WTC11 (cell line): ENCODE results near the gene CCSER1. TPM values are rescaled to one million over a fixed set of nuclear protein-coding genes. Genes with fewer than 3 reads are reported as not detected.

ENCODE experiments used
- ATAC-seq: fragments of 200-7000 bp; cut with Tn5 transposase; 2 replicates; pipeline ENCODE4 v1.10.0; 2021; ENCODE audit warnings: mild to moderate bottlenecking, moderate library complexity
- CTCF ChIA-PET: fragments of 300-600 bp; sonication (Branson Sonifier 250); formaldehyde crosslinking; loops from one replicate; lab custom pipeline; 2021; ENCODE audit warnings: antibody characterized with exemption; lab: Charles Lee
- POLR2A ChIA-PET: fragments of 350-600 bp; sonication (Branson Sonifier 250); formaldehyde crosslinking; loops from one replicate; lab custom pipeline; 2021; ENCODE audit warnings: antibody characterized with exemption; lab: Charles Lee
- DNase-seq: peaks from one replicate; pipeline ENCODE4 v3.0.0; 2021; ENCODE audit warnings: low spot score
- H3K27ac Mint-ChIP-seq: 2 replicates; pipeline ENCODE4 v1.8.0; 2021; ENCODE audit warnings: mixed read lengths
- H3K27me3 Mint-ChIP-seq: 2 replicates; pipeline ENCODE4 v1.8.0; 2021; ENCODE audit warnings: low read depth, mild to moderate bottlenecking, moderate library complexity, mixed read lengths
- H3K36me3 Mint-ChIP-seq: 2 replicates; pipeline ENCODE4 v1.8.0; 2021; ENCODE audit warnings: mixed read lengths
- H3K4me1 Mint-ChIP-seq: 2 replicates; pipeline ENCODE4 v1.8.0; 2022; ENCODE audit warnings: mixed read lengths
- H3K4me3 Mint-ChIP-seq: 2 replicates; pipeline ENCODE4 v1.8.0; 2021; ENCODE audit warnings: mild to moderate bottlenecking, moderate library complexity, mixed read lengths
- H3K9me3 Mint-ChIP-seq: 2 replicates; pipeline ENCODE4 v1.8.0; 2021; ENCODE audit warnings: mixed read lengths
- AFF4 ChIP-seq: sonication (generic); formaldehyde crosslinking; IDR thresholded peaks from 2 replicates; pipeline ENCODE4 v1.8.1; 2023; ENCODE audit warnings: mild to moderate bottlenecking, missing genetic modification reagents, borderline replicate concordance
- ATF1 ChIP-seq: sonication (generic); formaldehyde crosslinking; IDR thresholded peaks from 2 replicates; pipeline ENCODE4 v1.8.1; 2023; ENCODE audit warnings: mild to moderate bottlenecking, moderate library complexity, missing genetic modification reagents
- CBFB ChIP-seq: sonication (generic); formaldehyde crosslinking; IDR thresholded peaks from 2 replicates; pipeline ENCODE4 v1.8.1; 2022; ENCODE audit warnings: mild to moderate bottlenecking, low read depth, missing genetic modification reagents
- E2F5 ChIP-seq: sonication (generic); formaldehyde crosslinking; IDR thresholded peaks from 2 replicates; pipeline ENCODE4 v1.8.1; 2022; ENCODE audit warnings: mild to moderate bottlenecking, moderate library complexity, missing genetic modification reagents
- ERG ChIP-seq: fragments of 250-450 bp; sonication (Bioruptor Pico); IDR thresholded peaks from 2 replicates; pipeline ENCODE4 v1.8.0; 2021; ENCODE audit warnings: mild to moderate bottlenecking
- FOXK1 ChIP-seq: sonication (generic); formaldehyde crosslinking; IDR thresholded peaks from 2 replicates; pipeline ENCODE4 v1.8.0; 2022; ENCODE audit warnings: mild to moderate bottlenecking, moderate library complexity, missing genetic modification reagents
- FOXP1 ChIP-seq: sonication (generic); formaldehyde crosslinking; IDR thresholded peaks from 2 replicates; pipeline ENCODE4 v1.8.0; 2022; ENCODE audit warnings: missing genetic modification reagents, mild to moderate bottlenecking, moderate library complexity, borderline replicate concordance
- GABPB1 ChIP-seq: sonication (generic); formaldehyde crosslinking; IDR thresholded peaks from 2 replicates; pipeline ENCODE4 v1.8.1; 2023; ENCODE audit warnings: mild to moderate bottlenecking, missing genetic modification reagents
- GTF2I ChIP-seq: fragments of 250-450 bp; sonication (Bioruptor Pico); conservative IDR thresholded peaks from 2 replicates; pipeline ENCODE4 v1.4.0; 2021; ENCODE audit warnings: mild to moderate bottlenecking
- HMGA2 ChIP-seq: fragments of 250-450 bp; sonication (Bioruptor Pico); IDR thresholded peaks from 2 replicates; pipeline ENCODE4 v1.4.0; 2021; ENCODE audit warnings: mild to moderate bottlenecking, moderate library complexity
- IRF1 ChIP-seq: sonication (generic); formaldehyde crosslinking; IDR thresholded peaks from 2 replicates; pipeline ENCODE4 v1.8.0; 2023; ENCODE audit warnings: missing genetic modification reagents
- IRF2 ChIP-seq: sonication (generic); formaldehyde crosslinking; IDR thresholded peaks from 2 replicates; pipeline ENCODE4 v1.8.0; 2022; ENCODE audit warnings: low read depth, missing genetic modification reagents, borderline replicate concordance
- JUN ChIP-seq: sonication (generic); formaldehyde crosslinking; IDR thresholded peaks from 2 replicates; pipeline ENCODE4 v1.8.0; 2023; ENCODE audit warnings: mild to moderate bottlenecking, missing genetic modification reagents
- MAX ChIP-seq: sonication (generic); formaldehyde crosslinking; IDR thresholded peaks from 2 replicates; pipeline ENCODE4 v1.8.0; 2022; ENCODE audit warnings: mild to moderate bottlenecking, missing genetic modification reagents
- NFE2L1 ChIP-seq: sonication (generic); formaldehyde crosslinking; IDR thresholded peaks from 2 replicates; pipeline ENCODE4 v1.8.1; 2023; ENCODE audit warnings: missing genetic modification reagents
- SMAD4 ChIP-seq: sonication (generic); formaldehyde crosslinking; IDR thresholded peaks from 2 replicates; pipeline ENCODE4 v1.8.0; 2022; ENCODE audit warnings: mild to moderate bottlenecking, missing genetic modification reagents
- TP53 ChIP-seq: sonication (generic); formaldehyde crosslinking; IDR thresholded peaks from 2 replicates; pipeline ENCODE4 v1.8.1; 2023; ENCODE audit warnings: mild to moderate bottlenecking, missing genetic modification reagents
- USF1 ChIP-seq: sonication (generic); formaldehyde crosslinking; IDR thresholded peaks from 2 replicates; pipeline ENCODE4 v1.8.0; 2022; ENCODE audit warnings: mild to moderate bottlenecking, missing genetic modification reagents
- ZBTB43 ChIP-seq: sonication (generic); formaldehyde crosslinking; IDR thresholded peaks from 2 replicates; pipeline ENCODE4 v1.8.1; 2023; ENCODE audit warnings: mild to moderate bottlenecking, missing genetic modification reagents
- ZNF317 ChIP-seq: sonication (generic); formaldehyde crosslinking; IDR thresholded peaks from 2 replicates; pipeline ENCODE4 v1.8.1; 2023; ENCODE audit warnings: low read depth, mild to moderate bottlenecking, moderate library complexity, missing genetic modification reagents, borderline replicate concordance
- ZNF425 ChIP-seq: fragments of 250-450 bp; sonication (Bioruptor Pico); conservative IDR thresholded peaks from 2 replicates; pipeline ENCODE4 v1.9.0; 2021; ENCODE audit warnings: mild to moderate bottlenecking
- total RNA-seq: library from RNA; stranded (reverse); gene quantifications from 3 replicates; pipeline ENCODE4 v1.2.3, GENCODE V29; 2021

CCSER1 gene
- total RNA-seq, 1 experiment from 2014 or later = 0.87 TPM

GRCh38 chr4:91220315-91220714, 1093.1 kb downstream of the CCSER1 start:
- CTCF ChIA-PET = no interaction called here
- no peak overlapping the region for H3K27ac Mint-ChIP-seq
- peaks cover 21% of the 10 kb centered on the region for H3K9me3 Mint-ChIP-seq
- H3K4me1 Mint-ChIP-seq = peaks cover 7% of the 10 kb centered on the region
- ATAC-seq (no peak), DNase-seq (no peak)
- peaks cover 15% of the 10 kb centered on the region for H3K36me3 Mint-ChIP-seq
- POLR2A ChIA-PET = no interaction called here
- H3K4me3 Mint-ChIP-seq = no peak overlapping the region
- TF ChIP-seq FOXP1 (CRISPR knock-in tag) (no peak), CBFB (CRISPR knock-in tag) (no peak), E2F5 (CRISPR knock-in tag) (no peak), AFF4 (CRISPR knock-in tag) (no peak), TP53 (CRISPR knock-in tag) (no peak), SMAD4 (CRISPR knock-in tag) (no peak), ZNF317 (CRISPR knock-in tag) (no peak), JUN (CRISPR knock-in tag) (no peak)
- no peaks in the 10 kb centered on the region for H3K27me3 Mint-ChIP-seq

GRCh38 chr4:91222014-91222413, 1094.8 kb downstream of the CCSER1 start:
- Mint-ChIP-seq H3K36me3 (peaks cover 10% of the 10 kb centered on the region), H3K9me3 (peaks cover 12% of the 10 kb centered on the region), H3K27me3 (no peaks in the 10 kb centered on the region), H3K4me3 (no peak overlapping the region), H3K4me1 (peaks cover 7% of the 10 kb centered on the region), H3K27ac (no peak overlapping the region)
- CTCF ChIA-PET = no interaction called here
- DNase-seq (no peak), ATAC-seq (peak; percentile 66; the same call in 1 of the 2 replicates)
- POLR2A ChIA-PET = no interaction called here
- no peak for TF ChIP-seq CBFB (CRISPR knock-in tag)
- no peak for TF ChIP-seq ATF1 (CRISPR knock-in tag)
- no peak for TF ChIP-seq HMGA2 (CRISPR knock-in tag)
- no peak for TF ChIP-seq ZNF425 (CRISPR knock-in tag)
- no peak for TF ChIP-seq GTF2I (CRISPR knock-in tag)
- TF ChIP-seq IRF1 (CRISPR knock-in tag) = no peak
- TF ChIP-seq ZNF317 (CRISPR knock-in tag) = no peak
- no peak for TF ChIP-seq NFE2L1 (CRISPR knock-in tag)
- TF ChIP-seq FOXK1 = no peak
- TF ChIP-seq GABPB1 = no peak

GRCh38 chr4:91226867-91227266, 1099.7 kb downstream of the CCSER1 start:
- no peak overlapping the region for H3K4me3 Mint-ChIP-seq
- no peaks in the 10 kb centered on the region for H3K27me3 Mint-ChIP-seq
- no peak overlapping the region for H3K27ac Mint-ChIP-seq
- ChIA-PET POLR2A (no interaction called here), CTCF (no interaction called here)
- H3K9me3 Mint-ChIP-seq = no peaks in the 10 kb centered on the region
- no peak for DNase-seq
- ATAC-seq = no peak
- TF ChIP-seq IRF2 (CRISPR knock-in tag) (no peak), MAX (no peak), ZBTB43 (CRISPR knock-in tag) (no peak), ERG (CRISPR knock-in tag) (no peak), GABPB1 (no peak), USF1 (CRISPR knock-in tag) (no peak)
- no peaks in the 10 kb centered on the region for H3K36me3 Mint-ChIP-seq
- H3K4me1 Mint-ChIP-seq = peaks cover 2% of the 10 kb centered on the region; the same call in 1 of the 2 replicates
